Astrocyte of the hippocampus (primary cell): Measurements from ENCODE around the gene ITPRIPL1.

Experiments used
- DNase-seq: peaks from one replicate; pipeline ENCODE4 v3.0.0; 2011; ENCODE audit warnings: low read depth, low spot score

Gene ITPRIPL1

GRCh38 chr2:96356889-96357288 lies 31.8 kb downstream of the ITPRIPL1 start:
- no peak for DNase-seq

- no peak for DNase-seq
Observed at GRCh38 chr2:96359310-96359709, 34.2 kb downstream of the ITPRIPL1 start.

- no peak for DNase-seq
Observed at GRCh38 chr2:96359866-96360265, 34.7 kb downstream of the ITPRIPL1 start.

GRCh38 chr2:96361751-96362150 lies 36.6 kb downstream of the ITPRIPL1 start:
- DNase-seq, result no peak

- no peak for DNase-seq
Observed at GRCh38 chr2:96369186-96369585, 44.1 kb downstream of the ITPRIPL1 start.

GRCh38 chr2:96374211-96374951 lies 49.3 kb downstream of the ITPRIPL1 start:
- peak; percentile 79 for DNase-seq
